ENCODE data around the gene FREM2. TPM values are rescaled to one million over a fixed set of nuclear protein-coding genes. Genes with fewer than 3 reads are reported as not detected.

FREM2 gene
- total RNA-seq, 1 experiment from 2014 or later = 42.6 TPM

DNA sequence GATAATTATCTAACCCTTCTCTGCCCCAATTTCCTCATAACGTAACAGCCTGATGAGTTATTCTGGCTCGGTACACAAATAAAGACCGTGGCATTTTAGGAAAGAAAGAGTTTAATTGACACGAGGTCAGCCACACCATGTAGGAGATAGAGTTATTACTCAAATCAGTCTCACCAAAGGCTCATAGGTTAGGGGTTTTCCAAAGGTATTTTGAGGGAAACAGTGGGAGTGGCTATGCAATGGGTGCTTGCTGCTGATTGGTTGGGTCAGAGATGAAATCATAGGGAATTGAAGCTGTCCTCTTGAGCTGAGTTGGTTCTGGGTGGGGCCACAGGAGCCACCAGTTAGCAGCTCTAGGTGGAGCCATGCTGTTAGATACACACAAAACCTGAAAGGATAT lies 137.5 kb downstream of the FREM2 start:
- Mint-ChIP-seq H3K27me3 (ENCODE audit: insufficient read depth, unreplicated experiment) (no peaks in the 10 kb centered on the region), H3K27ac (ENCODE audit: unreplicated experiment) (no peak overlapping the region), H3K36me3 (ENCODE audit: insufficient read depth, unreplicated experiment) (peaks cover 6% of the 10 kb centered on the region), H3K4me3 (ENCODE audit: unreplicated experiment) (no peak overlapping the region), H3K4me1 (ENCODE audit: low read depth, unreplicated experiment) (no peaks in the 10 kb centered on the region), H3K9me3 (ENCODE audit: unreplicated experiment) (no peaks in the 10 kb centered on the region)
- H3K27me3 ChIP-seq (replicated peaks; ENCODE audit: control insufficient read depth, insufficient read depth, low read length) = no peaks in the 10 kb centered on the region
- peak in 1 of 2 experiments; percentile 29 for DNase-seq
- H3K36me3 ChIP-seq (ENCODE audit: control insufficient read depth, insufficient read depth, low read length) = peaks cover 2% of the 10 kb centered on the region; the same call in 1 of the 2 replicates
- BruUV-seq (replicated peaks) = no TSS peak
- H3K4me3 ChIP-seq (ENCODE audit: low read depth, low read length) = no peak overlapping the region
- CTCF ChIA-PET = interaction anchor here (0.6 kb wide), 1 partner anchor 161 kb away, joined by 5 read pairs; no protein-coding TSS in a partner anchor
- H3K9me3 ChIP-seq = no peaks in the 10 kb centered on the region
- TF ChIP-seq, protein P1, sequence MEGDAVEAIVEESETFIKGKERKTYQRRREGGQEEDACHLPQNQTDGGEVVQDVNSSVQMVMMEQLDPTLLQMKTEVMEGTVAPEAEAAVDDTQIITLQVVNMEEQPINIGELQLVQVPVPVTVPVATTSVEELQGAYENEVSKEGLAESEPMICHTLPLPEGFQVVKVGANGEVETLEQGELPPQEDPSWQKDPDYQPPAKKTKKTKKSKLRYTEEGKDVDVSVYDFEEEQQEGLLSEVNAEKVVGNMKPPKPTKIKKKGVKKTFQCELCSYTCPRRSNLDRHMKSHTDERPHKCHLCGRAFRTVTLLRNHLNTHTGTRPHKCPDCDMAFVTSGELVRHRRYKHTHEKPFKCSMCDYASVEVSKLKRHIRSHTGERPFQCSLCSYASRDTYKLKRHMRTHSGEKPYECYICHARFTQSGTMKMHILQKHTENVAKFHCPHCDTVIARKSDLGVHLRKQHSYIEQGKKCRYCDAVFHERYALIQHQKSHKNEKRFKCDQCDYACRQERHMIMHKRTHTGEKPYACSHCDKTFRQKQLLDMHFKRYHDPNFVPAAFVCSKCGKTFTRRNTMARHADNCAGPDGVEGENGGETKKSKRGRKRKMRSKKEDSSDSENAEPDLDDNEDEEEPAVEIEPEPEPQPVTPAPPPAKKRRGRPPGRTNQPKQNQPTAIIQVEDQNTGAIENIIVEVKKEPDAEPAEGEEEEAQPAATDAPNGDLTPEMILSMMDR (IDR thresholded peaks at IDR 0.05; ENCODE audit: insufficient read depth in 1 of 2, low read depth in 1 of 2, low read length in 1 of 2, severe bottlenecking in 1 of 2, unreplicated experiment in 1 of 2) = no peak
- intact Hi-C loops (cut with micrococcal nuclease; ENCODE audit: unreplicated experiment) = loop anchor here (5.0 kb wide), 1 partner anchor 93 kb away; no protein-coding TSS in a partner anchor
- POLR2A ChIA-PET = interaction anchor here (0.6 kb wide), 1 partner anchor 431 kb away, joined by 8 read pairs; no protein-coding TSS in a partner anchor
- H3K4me1 ChIP-seq = no peaks in the 10 kb centered on the region

DNA sequence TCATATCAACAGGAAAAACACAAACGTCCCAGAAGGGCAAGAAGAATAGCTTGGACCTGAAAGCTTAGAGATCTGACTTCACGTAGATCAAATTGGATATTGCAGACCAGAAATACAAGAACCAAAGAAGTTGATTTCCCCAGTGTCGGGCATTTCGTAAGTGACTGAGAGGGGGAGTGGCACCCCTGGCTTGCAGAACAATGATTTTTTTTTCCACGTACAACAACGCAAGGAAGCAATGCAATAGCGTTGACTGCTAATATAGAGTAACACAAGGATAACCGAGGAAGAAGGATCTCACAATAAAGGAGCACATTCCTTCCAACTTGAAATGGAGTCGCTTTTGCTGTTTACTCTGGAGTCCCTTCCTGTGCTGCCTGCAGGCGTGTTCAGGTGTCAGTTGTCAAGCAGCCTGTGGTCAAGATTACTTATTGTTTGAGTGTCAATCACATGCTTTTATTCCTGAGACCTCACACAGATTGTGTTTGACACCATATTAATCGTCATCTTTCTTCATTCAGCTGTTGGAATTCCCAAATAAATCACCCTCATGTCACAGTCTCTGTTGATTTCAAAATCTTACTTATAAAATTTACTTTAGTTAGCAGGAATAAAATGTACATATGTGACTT lies 139.4 kb downstream of the FREM2 start:
- TF ChIP-seq, protein P1 (IDR thresholded peaks at IDR 0.05; ENCODE audit: insufficient read depth in 1 of 2, low read depth in 1 of 2, low read length in 1 of 2, severe bottlenecking in 1 of 2, unreplicated experiment in 1 of 2) = no peak
- CTCF ChIA-PET = no interaction called here
- Mint-ChIP-seq H3K4me3 (ENCODE audit: unreplicated experiment) (no peak overlapping the region), H3K4me1 (ENCODE audit: low read depth, unreplicated experiment) (no peaks in the 10 kb centered on the region), H3K27ac (ENCODE audit: unreplicated experiment) (no peak overlapping the region), H3K27me3 (ENCODE audit: insufficient read depth, unreplicated experiment) (no peaks in the 10 kb centered on the region), H3K9me3 (ENCODE audit: unreplicated experiment) (no peaks in the 10 kb centered on the region), H3K36me3 (ENCODE audit: insufficient read depth, unreplicated experiment) (peaks cover 6% of the 10 kb centered on the region)
- intact Hi-C loops (cut with micrococcal nuclease; ENCODE audit: unreplicated experiment) = no loop called here
- Histone ChIP-seq H3K27me3 (replicated peaks; ENCODE audit: control insufficient read depth, insufficient read depth, low read length) (no peaks in the 10 kb centered on the region), H3K4me1 (no peaks in the 10 kb centered on the region), H3K4me3 (ENCODE audit: low read depth, low read length) (no peak overlapping the region), H3K9me3 (no peaks in the 10 kb centered on the region), H3K36me3 (ENCODE audit: control insufficient read depth, insufficient read depth, low read length) (peaks cover 2% of the 10 kb centered on the region; the same call in 1 of the 2 replicates)
- POLR2A ChIA-PET = no interaction called here
- DNase-seq = no peak
- BruUV-seq (replicated peaks) = no TSS peak

DNA sequence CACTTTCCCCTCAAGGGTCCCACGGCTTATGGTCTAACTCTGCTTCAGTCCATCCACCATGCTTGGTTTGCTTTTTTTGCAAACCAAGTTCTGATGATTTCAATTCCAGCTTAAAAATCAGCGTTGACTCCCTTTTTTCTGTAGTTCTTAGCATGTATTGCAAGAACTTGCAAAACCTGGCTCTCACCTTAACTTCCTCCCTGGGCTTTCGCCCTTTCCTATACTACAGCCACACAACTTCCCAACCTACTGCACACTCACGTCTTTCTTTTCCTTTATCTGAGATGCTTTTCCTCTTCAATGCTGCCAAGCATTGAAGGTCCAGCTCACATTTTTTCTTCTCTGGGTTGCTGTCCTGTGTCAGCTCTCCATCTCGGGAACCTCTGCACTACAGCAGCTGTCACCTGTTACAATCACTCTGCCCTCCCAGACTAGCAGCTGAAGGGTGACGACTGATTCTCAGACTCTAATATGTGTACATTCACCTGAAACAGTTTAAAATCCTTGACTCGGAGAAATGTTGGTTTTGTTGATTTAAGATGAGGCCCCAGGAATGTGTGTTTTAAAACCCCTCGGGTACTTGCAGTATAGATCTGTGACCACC lies 143.7 kb downstream of the FREM2 start:
- Histone ChIP-seq H3K9me3 (no peaks in the 10 kb centered on the region), H3K36me3 (ENCODE audit: control insufficient read depth, insufficient read depth, low read length) (no peaks in the 10 kb centered on the region), H3K4me3 (ENCODE audit: low read depth, low read length) (no peak overlapping the region), H3K4me1 (no peaks in the 10 kb centered on the region), H3K27me3 (replicated peaks; ENCODE audit: control insufficient read depth, insufficient read depth, low read length) (no peaks in the 10 kb centered on the region)
- CTCF ChIA-PET = no interaction called here
- TF ChIP-seq, protein P1 (IDR thresholded peaks at IDR 0.05; ENCODE audit: insufficient read depth in 1 of 2, low read depth in 1 of 2, low read length in 1 of 2, severe bottlenecking in 1 of 2, unreplicated experiment in 1 of 2) = no peak
- no peak for DNase-seq
- Mint-ChIP-seq H3K27me3 (ENCODE audit: insufficient read depth, unreplicated experiment) (no peaks in the 10 kb centered on the region), H3K4me3 (ENCODE audit: unreplicated experiment) (no peak overlapping the region), H3K4me1 (ENCODE audit: low read depth, unreplicated experiment) (no peaks in the 10 kb centered on the region), H3K9me3 (ENCODE audit: unreplicated experiment) (no peaks in the 10 kb centered on the region), H3K36me3 (ENCODE audit: insufficient read depth, unreplicated experiment) (no peaks in the 10 kb centered on the region), H3K27ac (ENCODE audit: unreplicated experiment) (no peak overlapping the region)
- intact Hi-C loops (cut with micrococcal nuclease; ENCODE audit: unreplicated experiment) = no loop called here
- no TSS peak for BruUV-seq (replicated peaks)
- POLR2A ChIA-PET = interaction anchor here (0.7 kb wide), 1 partner anchor 25 kb away, joined by 3 read pairs; no protein-coding TSS in a partner anchor

Measured in Caco-2 (cell line).